HCT116 (cell line): Measurements from ENCODE around the gene NLN. TPM values are rescaled to one million over a fixed set of nuclear protein-coding genes. Genes with fewer than 3 reads are reported as not detected.

Experiments
- ATAC-seq: fragments of 200-7000 bp; cut with Tn5 transposase; 2 replicates; pipeline ENCODE4 v1.9.1; 2020; ENCODE audit warnings: mild to moderate bottlenecking, moderate library complexity
- BruUV-seq: library from RNA; stranded (reverse); fragments of 400-500 nt; replicated peaks from 2 replicates; lab custom pipeline; 2021; lab: Mats Ljungman, UMichigan
- CTCF ChIA-PET: fragments of 300-600 bp; sonication (Branson Sonifier 250); formaldehyde crosslinking; loops from one replicate; lab custom pipeline; 2021; ENCODE audit warnings: antibody characterized with exemption; lab: Charles Lee
- POLR2A ChIA-PET: fragments of 300-600, 350-600 bp; sonication (Branson Sonifier 250); formaldehyde crosslinking; loops from one replicate; lab custom pipeline; 2021; ENCODE audit warnings: antibody characterized with exemption; lab: Charles Lee
- RAD21 ChIA-PET, 2 experiments: fragments of 300-600 bp; sonication (Branson Sonifier 250); formaldehyde crosslinking; loops; one replicate each; lab custom pipeline; 2023; ENCODE audit warnings: low total read pairs in 2 of 2; ENCODE audit not compliant: uncharacterized antibody in 2 of 2, unreplicated experiment in 2 of 2, low non-redundant PET in 1 of 2; lab: Charles Lee
- DNase-seq: peaks from one replicate; pipeline ENCODE4 v3.0.0-alpha.2; 2010; ENCODE audit warnings: low read depth, low spot score
- H2AFZ ChIP-seq: fragments of 200-600 bp; shearing (Covaris generic), sonication (generic); 2 replicates; pipeline ENCODE4 v1.6.1; 2017; ENCODE audit warnings: low read depth, mixed run types, mixed read lengths, antibody characterized with exemption, low read length; ENCODE audit not compliant: poor library complexity, severe bottlenecking
- H3K27ac ChIP-seq: 2 replicates; pipeline ENCODE4 v1.5.1; 2012; ENCODE audit warnings: low read depth, low read length
- H3K27me3 ChIP-seq: fragments of 200-600 bp; sonication (generic); 2 replicates; pipeline ENCODE4 v1.6.1; 2016; ENCODE audit warnings: mixed run types, low read length, mixed read lengths; ENCODE audit not compliant: insufficient read depth
- H3K36me3 ChIP-seq, 2 experiments: fragments of 200-500 bp in 1 of 2; fragments of 200-600 bp in 1 of 2; sonication (Bioruptor generic) in 1 of 2; sonication (generic) in 1 of 2; 2 replicates each; pipeline versions ENCODE4 v1.5.1 to v1.6.1; 2014 to 2016; ENCODE audit warnings: low read length in 2 of 2, inconsistent platforms in 1 of 2, mixed read lengths in 1 of 2, mixed run types in 1 of 2; ENCODE audit not compliant: insufficient read depth in 2 of 2, control insufficient read depth in 1 of 2
- H3K4me1 ChIP-seq, 2 experiments: fragments of 200-600 bp in 1 of 2; sonication (generic) in 1 of 2; 2 replicates each; pipeline versions ENCODE4 v1.5.1 to v1.6.1; 2012 to 2017; ENCODE audit warnings: low read length in 2 of 2, inconsistent platforms in 1 of 2, mild to moderate bottlenecking in 1 of 2, mixed read lengths in 1 of 2, mixed run types in 1 of 2, moderate library complexity in 1 of 2; ENCODE audit not compliant: insufficient read depth in 2 of 2, control insufficient read depth in 1 of 2
- H3K4me2 ChIP-seq: fragments of 200-600 bp; sonication (generic); 2 replicates; pipeline ENCODE4 v1.6.1; 2017; ENCODE audit warnings: mixed run types, low read length, mixed read lengths
- H3K4me3 ChIP-seq, 2 experiments: fragments of 200-600 bp in 1 of 2; sonication (generic) in 1 of 2; replicated peaks in 1 of 2; 2 replicates each; pipeline ENCODE4 v1.5.1; 2011 to 2016; ENCODE audit warnings: low read length in 2 of 2, control low read depth in 1 of 2, low read depth in 1 of 2, mild to moderate bottlenecking in 1 of 2, mixed read lengths in 1 of 2, mixed run types in 1 of 2
- H3K79me2 ChIP-seq: fragments of 200-600 bp; sonication (generic); 2 replicates; pipeline ENCODE4 v1.6.1; 2017; ENCODE audit warnings: mild to moderate bottlenecking, mixed run types, low read length, moderate library complexity, mixed read lengths; ENCODE audit not compliant: insufficient read depth
- H3K9ac ChIP-seq: fragments of 200-600 bp; sonication (generic); 2 replicates; pipeline ENCODE4 v1.6.1; 2016; ENCODE audit warnings: low read length, mixed read lengths
- H3K9me2 ChIP-seq: fragments of 200-600 bp; sonication (generic), shearing (Covaris generic); 2 replicates; pipeline ENCODE4 v1.6.1; 2017; ENCODE audit warnings: mixed run types, mild to moderate bottlenecking, moderate library complexity; ENCODE audit not compliant: insufficient read depth
- H3K9me3 ChIP-seq, 2 experiments: fragments of 200-500 bp in 1 of 2; fragments of 200-600 bp in 1 of 2; sonication (Bioruptor generic) in 1 of 2; sonication (generic) in 1 of 2; 2 replicates each; pipeline ENCODE4 v1.6.1; 2014 to 2017; ENCODE audit warnings: low read length in 2 of 2, mixed read lengths in 2 of 2, inconsistent platforms in 1 of 2, low read depth in 1 of 2, mild to moderate bottlenecking in 1 of 2, mixed run types in 1 of 2, moderate library complexity in 1 of 2; ENCODE audit not compliant: control insufficient read depth in 1 of 2, insufficient read depth in 1 of 2
- H4K20me1 ChIP-seq: fragments of 200-600 bp; sonication (generic), shearing (Covaris generic); 2 replicates; pipeline ENCODE4 v1.6.1; 2017; ENCODE audit warnings: mixed run types, mild to moderate bottlenecking, moderate library complexity; ENCODE audit not compliant: insufficient read depth
- CBX3 ChIP-seq: IDR thresholded peaks from 2 replicates; pipeline ENCODE4 v1.6.1; 2012; ENCODE audit warnings: low read depth
- CEBPB ChIP-seq: IDR thresholded peaks from 2 replicates; pipeline ENCODE4 v1.6.1; 2012; ENCODE audit warnings: low read depth
- CTCF ChIP-seq, 3 experiments: fragments of 200-600 bp in 1 of 3; sonication (generic) in 1 of 3; IDR thresholded peaks in 2 of 3; conservative IDR thresholded peaks in 1 of 3; 2 replicates each; pipeline ENCODE4 v1.5.1; 2012 to 2017; ENCODE audit warnings: low read depth in 2 of 3, low read length in 2 of 3, antibody characterized with exemption in 1 of 3, borderline replicate concordance in 1 of 3, control low read depth in 1 of 3, mild to moderate bottlenecking in 1 of 3, mixed read lengths in 1 of 3, mixed run types in 1 of 3, moderate library complexity in 1 of 3; ENCODE audit not compliant: insufficient read depth in 1 of 3
- ELF1 ChIP-seq: IDR thresholded peaks from 2 replicates; pipeline ENCODE4 v1.6.1; 2012; ENCODE audit warnings: low read depth, borderline replicate concordance
- EZH2 ChIP-seq: fragments of 200-600 bp; sonication (generic); IDR thresholded peaks from 2 replicates; pipeline ENCODE4 v1.6.1; 2017; ENCODE audit warnings: antibody characterized with exemption, mixed run types
- EZH2phosphoT487 ChIP-seq: fragments of 200-600 bp; IDR thresholded peaks from 2 replicates; pipeline ENCODE4 v1.6.1; 2018; ENCODE audit warnings: antibody characterized with exemption, borderline replicate concordance
- FOSL1 ChIP-seq: IDR thresholded peaks from 2 replicates; pipeline ENCODE4 v1.6.1; 2012; ENCODE audit warnings: low read depth
- POLR2A ChIP-seq: IDR thresholded peaks from 2 replicates; pipeline ENCODE4 v1.7.0; 2011; ENCODE audit warnings: borderline replicate concordance; ENCODE audit not compliant: insufficient read depth, insufficient read length; ENCODE audit errors: extremely low read depth
- POLR2AphosphoS5 ChIP-seq: IDR thresholded peaks from 2 replicates; pipeline ENCODE4 v1.6.1; 2011; ENCODE audit warnings: mild to moderate bottlenecking, low read depth, low read length, moderate library complexity
- SP1 ChIP-seq: IDR thresholded peaks from 2 replicates; pipeline ENCODE4 v1.6.1; 2012; ENCODE audit warnings: low read depth
- YY1 ChIP-seq: IDR thresholded peaks from 2 replicates; pipeline ENCODE4 v1.6.1; 2011; ENCODE audit warnings: low read length, low read depth, moderate library complexity, mild to moderate bottlenecking; ENCODE audit not compliant: insufficient replicate concordance; ENCODE audit errors: extremely low read depth
- ZFX ChIP-seq: fragments of 450-650 bp; IDR thresholded peaks from 2 replicates; pipeline ENCODE4 v1.6.1; 2017
- intact Hi-C: fragments of 100-400 bp; cut with micrococcal nuclease; formaldehyde crosslinking; loops from 2 replicates; pipeline ENCODE4 v1.10.0; 2022
- total RNA-seq: library from RNA; stranded (reverse); gene quantifications from one replicate; pipeline ENCODE4 v1.2.1, GENCODE V29; 2021; ENCODE audit not compliant: unreplicated experiment

NLN gene
- total RNA-seq, 1 experiment from 2014 or later = 67.6 TPM

GRCh38 chr5:65753189-65753588 is 31.2 kb downstream of the NLN start:
- no peak overlapping the region for H3K4me3 ChIP-seq
- H3K36me3 ChIP-seq = no peaks in the 10 kb centered on the region
- no peak for DNase-seq
- no peaks in the 10 kb centered on the region for H3K27me3 ChIP-seq
- no peaks in the 10 kb centered on the region for H3K9me3 ChIP-seq
- no peak for ATAC-seq
- no peak overlapping the region for H3K27ac ChIP-seq
- H3K9ac ChIP-seq = no peak overlapping the region
- BruUV-seq = no TSS peak
- H4K20me1 ChIP-seq = no peaks in the 10 kb centered on the region; the same call in none of the 2 replicates
- ChIA-PET RAD21 (no interaction called here), CTCF (no interaction called here), POLR2A (no interaction called here)
- intact Hi-C loops = no loop called here
- no peaks in the 10 kb centered on the region for H3K9me2 ChIP-seq
- no peaks in the 10 kb centered on the region for H3K4me1 ChIP-seq
- no peak overlapping the region for H2AFZ ChIP-seq
- TF ChIP-seq CBX3 = no peak
- TF ChIP-seq, all 23 proteins: peak for 0
- no peak overlapping the region for H3K4me2 ChIP-seq
- H3K79me2 ChIP-seq = peaks cover 42% of the 10 kb centered on the region

GRCh38 chr5:65758546-65759144 is 36.6 kb downstream of the NLN start:
- CTCF ChIA-PET = no interaction called here
- no peak for DNase-seq

More at GRCh38 chr5:65758546-65759144, 36.6 kb downstream of the NLN start:
- no peak for ATAC-seq
- Histone ChIP-seq H3K27ac (no peak overlapping the region), H3K9me2 (no peaks in the 10 kb centered on the region), H3K4me2 (no peak overlapping the region), H3K9me3 (no peaks in the 10 kb centered on the region), H2AFZ (no peak overlapping the region), H3K79me2 (peaks cover 21% of the 10 kb centered on the region; the same call in 1 of the 2 replicates), H3K4me1 (no peaks in the 10 kb centered on the region; a peak in 1 of 4 replicates), H4K20me1 (no peaks in the 10 kb centered on the region; the same call in 1 of the 2 replicates), H3K36me3 (peaks cover 0 to 6% of the 10 kb centered on the region in 2 experiments; a peak in 2 of 4 replicates), H3K27me3 (no peaks in the 10 kb centered on the region), H3K4me3 (no peak overlapping the region), H3K9ac (no peak overlapping the region)
- ChIA-PET POLR2A (no interaction called here), RAD21 (no interaction called here)
- TF ChIP-seq EZH2 = no peak
- no peak for TF ChIP-seq EZH2phosphoT487
- TF ChIP-seq FOSL1 = no peak
- no peak for TF ChIP-seq CTCF (IDR thresholded peaks at IDR 0.05 in 2 of 3, conservative IDR thresholded peaks at IDR 0.05 in 1 of 3; ENCODE audit: borderline replicate concordance in 1 of 3, insufficient read depth in 1 of 3, low read depth in 2 of 3, low read length in 2 of 3)
- TF ChIP-seq ZFX = no peak
- no peak for TF ChIP-seq SP1
- TF ChIP-seq POLR2A = no peak
- TF ChIP-seq POLR2AphosphoS5 = no peak
- no peak for TF ChIP-seq ELF1
- TF ChIP-seq YY1 = no peak
- TF ChIP-seq CEBPB = no peak
- intact Hi-C loops = no loop called here
- BruUV-seq = no TSS peak
